PC-3 (cell line): ENCODE measurements around the gene CSNK2A1. TPM values are rescaled to one million over a fixed set of nuclear protein-coding genes. Genes with fewer than 3 reads are reported as not detected.

Experiments
- ATAC-seq: fragments of 200-7000 bp; cut with Tn5 transposase; 2 replicates; pipeline ENCODE4 v1.9.1; 2020; ENCODE audit warnings: mild to moderate bottlenecking, moderate library complexity
- BruUV-seq: library from RNA; stranded (reverse); fragments of 400-500 nt; replicated peaks from 2 replicates; lab custom pipeline; 2021; lab: Mats Ljungman, UMichigan
- CTCF ChIA-PET: fragments of 300-600 bp; sonication (Branson Sonifier 250); formaldehyde crosslinking; loops from one replicate; lab custom pipeline; 2022; ENCODE audit warnings: antibody characterized with exemption; lab: Charles Lee
- POLR2A ChIA-PET: fragments of 300-600 bp; sonication (Branson Sonifier 250); formaldehyde crosslinking; loops from one replicate; lab custom pipeline; 2022; ENCODE audit warnings: antibody characterized with exemption; ENCODE audit not compliant: unreplicated experiment; lab: Charles Lee
- DNase-seq: peaks from one replicate; pipeline ENCODE4 v3.0.0-alpha.2; 2015
- H2AFZ ChIP-seq: fragments of 300-600 bp; sonication (generic); 2 replicates; pipeline ENCODE4 v1.6.0; 2016; ENCODE audit warnings: antibody characterized with exemption, low read length
- H3F3A ChIP-seq: fragments of 300-600 bp; sonication (generic); one replicate; pipeline ENCODE4 v1.6.0; 2017; ENCODE audit warnings: antibody characterized with exemption, low read length, control low read depth, mild to moderate bottlenecking; ENCODE audit not compliant: unreplicated experiment
- H3K27ac ChIP-seq: fragments of 300-600 bp; sonication (generic); 2 replicates; pipeline ENCODE4 v1.5.1; 2016; ENCODE audit warnings: mild to moderate bottlenecking, low read length
- H3K27me3 ChIP-seq: fragments of 300-600 bp; sonication (generic); 2 replicates; pipeline ENCODE4 v1.6.1; 2016; ENCODE audit warnings: low read length, mixed read lengths
- H3K36me3 ChIP-seq: fragments of 300-600 bp; sonication (generic); 2 replicates; pipeline ENCODE4 v1.6.1; 2016; ENCODE audit warnings: low read depth, mixed run types, low read length, mixed read lengths
- H3K4me1 ChIP-seq: fragments of 300-600 bp; sonication (generic); 2 replicates; pipeline ENCODE4 v1.5.1; 2016; ENCODE audit warnings: low read length; ENCODE audit not compliant: insufficient read depth
- H3K4me2 ChIP-seq: fragments of 300-600 bp; sonication (generic); 2 replicates; pipeline ENCODE4 v1.6.0; 2016; ENCODE audit warnings: low read length
- H3K4me3 ChIP-seq: fragments of 300-600 bp; sonication (generic); 2 replicates; pipeline ENCODE4 v1.5.1; 2016; ENCODE audit warnings: mild to moderate bottlenecking, low read length, mixed read lengths
- H3K79me2 ChIP-seq: fragments of 300-600 bp; sonication (generic); 2 replicates; pipeline ENCODE4 v1.6.1; 2017; ENCODE audit warnings: low read length, mixed read lengths
- H3K9ac ChIP-seq: fragments of 300-600 bp; sonication (generic); 2 replicates; pipeline ENCODE4 v1.6.0; 2016; ENCODE audit warnings: mild to moderate bottlenecking, low read length
- H3K9me2 ChIP-seq: fragments of 300-600 bp; sonication (generic); replicated peaks from 2 replicates; pipeline ENCODE4 v1.6.1; 2016; ENCODE audit warnings: mixed run types, low read length, mixed read lengths
- H3K9me3 ChIP-seq: fragments of 300-600 bp; sonication (generic); 2 replicates; pipeline ENCODE4 v1.6.1; 2016; ENCODE audit warnings: low read length, mixed read lengths
- H4K20me1 ChIP-seq: fragments of 300-600 bp; sonication (generic); 2 replicates; pipeline ENCODE4 v1.6.1; 2016; ENCODE audit warnings: low read length, mixed read lengths
- EZH2 ChIP-seq: fragments of 300-600 bp; sonication (generic); IDR thresholded peaks from one replicate; pipeline ENCODE4 v1.6.1; 2017; ENCODE audit warnings: antibody characterized with exemption, mild to moderate bottlenecking, low read length; ENCODE audit not compliant: unreplicated experiment
- EZH2phosphoT487 ChIP-seq: fragments of 300-600 bp; sonication (generic); IDR thresholded peaks from 2 replicates; pipeline ENCODE4 v1.6.1; 2018; ENCODE audit warnings: mild to moderate bottlenecking, antibody characterized with exemption, low read length, borderline replicate concordance
- intact Hi-C: fragments of 100-400 bp; cut with micrococcal nuclease; formaldehyde crosslinking; loops from 2 replicates; pipeline ENCODE4 v1.9.0; 2023
- total RNA-seq: library from RNA; depleted of rRNA; stranded (reverse); fragments of >200 nt; gene quantifications from 2 replicates; pipeline ENCODE4 v1.2.3, GENCODE V29; 2014
- TF ChIP-seq, protein P1 (sequence below): fragments of 300-600 bp; sonication (generic); conservative IDR thresholded peaks from 2 replicates; pipeline ENCODE4 v1.5.1; 2017; ENCODE audit warnings: antibody characterized with exemption, low read depth, mild to moderate bottlenecking, low read length

CSNK2A1 gene
- total RNA-seq, 1 experiment from 2014 or later = 161 TPM

DNA sequence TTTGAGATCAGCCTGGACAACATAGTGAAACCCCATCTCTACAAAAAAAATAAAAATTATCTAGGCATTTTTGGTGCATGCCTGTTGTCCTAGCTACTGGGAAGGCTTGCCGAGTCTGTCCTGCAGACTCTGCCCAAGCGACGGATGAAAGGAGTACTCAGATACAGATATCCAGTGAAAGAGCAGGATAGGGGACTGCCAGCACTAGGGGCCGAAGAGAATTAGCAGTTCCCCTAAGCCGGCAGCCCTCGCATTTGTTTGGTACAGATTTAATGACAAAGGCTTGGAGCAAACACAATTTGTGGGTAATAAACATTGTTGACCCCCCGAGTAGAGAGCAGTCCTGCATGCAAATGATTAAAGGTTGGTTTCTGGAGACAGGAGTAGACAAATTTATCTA lies 75.8 kb downstream of the CSNK2A1 start:
- BruUV-seq = no TSS peak
- peaks cover 3% of the 10 kb centered on the region for H3K4me1 ChIP-seq
- no peaks in the 10 kb centered on the region for H3K27me3 ChIP-seq
- H3K79me2 ChIP-seq = no peaks in the 10 kb centered on the region
- ChIA-PET CTCF (no interaction called here), POLR2A (no interaction called here)
- intact Hi-C loops = no loop called here
- H3K4me3 ChIP-seq = no peak overlapping the region
- no peak overlapping the region for H3K9ac ChIP-seq
- ATAC-seq = no peak
- no peaks in the 10 kb centered on the region for H4K20me1 ChIP-seq
- no peaks in the 10 kb centered on the region for H3K36me3 ChIP-seq
- no peak overlapping the region for H2AFZ ChIP-seq
- no peaks in the 10 kb centered on the region for H3K9me2 ChIP-seq
- no peak overlapping the region for H3K4me2 ChIP-seq
- H3F3A ChIP-seq = no peaks in the 10 kb centered on the region
- no peak for DNase-seq
- no peaks in the 10 kb centered on the region; the same call in 1 of the 2 replicates for H3K9me3 ChIP-seq
- TF ChIP-seq EZH2 (no peak), EZH2phosphoT487 (no peak)
- TF ChIP-seq, protein P1, sequence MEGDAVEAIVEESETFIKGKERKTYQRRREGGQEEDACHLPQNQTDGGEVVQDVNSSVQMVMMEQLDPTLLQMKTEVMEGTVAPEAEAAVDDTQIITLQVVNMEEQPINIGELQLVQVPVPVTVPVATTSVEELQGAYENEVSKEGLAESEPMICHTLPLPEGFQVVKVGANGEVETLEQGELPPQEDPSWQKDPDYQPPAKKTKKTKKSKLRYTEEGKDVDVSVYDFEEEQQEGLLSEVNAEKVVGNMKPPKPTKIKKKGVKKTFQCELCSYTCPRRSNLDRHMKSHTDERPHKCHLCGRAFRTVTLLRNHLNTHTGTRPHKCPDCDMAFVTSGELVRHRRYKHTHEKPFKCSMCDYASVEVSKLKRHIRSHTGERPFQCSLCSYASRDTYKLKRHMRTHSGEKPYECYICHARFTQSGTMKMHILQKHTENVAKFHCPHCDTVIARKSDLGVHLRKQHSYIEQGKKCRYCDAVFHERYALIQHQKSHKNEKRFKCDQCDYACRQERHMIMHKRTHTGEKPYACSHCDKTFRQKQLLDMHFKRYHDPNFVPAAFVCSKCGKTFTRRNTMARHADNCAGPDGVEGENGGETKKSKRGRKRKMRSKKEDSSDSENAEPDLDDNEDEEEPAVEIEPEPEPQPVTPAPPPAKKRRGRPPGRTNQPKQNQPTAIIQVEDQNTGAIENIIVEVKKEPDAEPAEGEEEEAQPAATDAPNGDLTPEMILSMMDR = no peak
- H3K27ac ChIP-seq = no peak overlapping the region

DNA sequence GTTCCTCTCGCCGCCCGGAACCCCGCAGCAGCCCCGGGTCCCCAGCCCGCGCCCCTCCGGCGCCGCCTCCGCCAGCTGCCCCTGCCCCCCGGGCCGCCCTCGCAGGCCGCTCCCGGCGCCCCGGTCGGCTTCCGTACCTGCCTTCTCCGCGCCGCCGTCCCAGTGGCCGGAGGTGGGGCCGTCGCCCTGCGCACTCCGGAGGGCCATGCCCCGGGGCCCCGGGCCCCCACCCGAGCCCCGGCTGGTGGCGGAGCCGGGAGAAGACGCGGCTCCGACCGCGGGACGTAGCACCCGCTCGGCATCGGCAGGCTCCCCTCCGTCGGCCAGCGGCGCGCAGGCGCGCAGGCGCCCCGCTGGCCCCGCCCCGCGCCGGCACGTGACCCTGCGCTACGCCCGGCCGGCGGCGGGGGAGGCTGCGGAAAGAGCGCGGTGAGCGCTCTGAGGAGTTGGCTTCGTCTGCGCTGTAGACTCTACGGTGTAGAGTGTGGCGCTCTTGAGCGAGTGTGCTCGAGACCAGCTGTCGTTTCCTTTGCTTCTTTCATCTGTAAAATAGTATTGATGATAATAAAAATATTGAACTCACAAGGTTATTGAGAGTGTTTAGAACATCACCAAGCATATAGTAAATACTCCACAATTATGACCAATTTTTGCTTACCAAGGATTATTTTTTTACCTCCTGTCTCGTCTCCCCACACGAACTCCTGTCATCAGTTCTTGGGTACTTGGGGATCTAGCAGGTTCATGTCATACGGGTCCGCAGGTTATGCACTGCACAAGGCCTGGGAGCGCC lies 81.2 kb downstream of the CSNK2A1 start, which contains the start of gene TBC1D20:
Gene TBC1D20, minus strand, starts transcription at position 335 of the 793 bp plus-strand sequence. Its CDS starts 128 bp downstream, at position 207.
- POLR2A ChIA-PET = interaction anchor here (0.6 kb wide), 2 partner anchors 43 to 71 kb away, joined by 3 read pairs; no protein-coding TSS in a partner anchor

More for the DNA sequence above, 81.2 kb downstream of the CSNK2A1 start, which contains the start of gene TBC1D20:
- peak; percentile 95 for ATAC-seq
- no peak within 1 kb of the TSS; the same call in 1 of the 2 replicates for H3K27ac ChIP-seq
- H4K20me1 ChIP-seq = peaks cover 26% of the 10 kb centered on the region
- CTCF ChIA-PET = interaction anchor here (0.9 kb wide), 1 partner anchor 277 kb away, joined by 3 read pairs; no protein-coding TSS in a partner anchor
- H2AFZ ChIP-seq = peak within 1 kb of the TSS; percentile 89
- H3K36me3 ChIP-seq = no peaks in the 10 kb centered on the region
- H3K79me2 ChIP-seq = peaks cover 47% of the 10 kb centered on the region
- H3F3A ChIP-seq = no peaks in the 10 kb centered on the region
- no peaks in the 10 kb centered on the region for H3K27me3 ChIP-seq
- peaks cover 20% of the 10 kb centered on the region for H3K4me1 ChIP-seq
- no TSS peak for BruUV-seq
- TF ChIP-seq EZH2 = no peak
- TF ChIP-seq EZH2phosphoT487 = no peak
- TF ChIP-seq, protein P1 = peak; percentile 47
- H3K9me2 ChIP-seq = no peaks in the 10 kb centered on the region
- H3K9ac ChIP-seq = peak within 1 kb of the TSS; percentile 82
- intact Hi-C loops = no loop called here
- peak within 1 kb of the TSS; percentile 98 for H3K4me2 ChIP-seq
- peak; percentile 95 for DNase-seq
- no peaks in the 10 kb centered on the region for H3K9me3 ChIP-seq
- H3K4me3 ChIP-seq = peak within 1 kb of the TSS; percentile 99
